HG02623 (cell line): Measurements from ENCODE around the gene LILRA5.
"Not testable (repeated sequence)": the region's sequence is repeated elsewhere in the genome, so short reads cannot be mapped to it uniquely, and the experiment has no call there.

Source experiments
- ATAC-seq: cut with Tn5 transposase; IDR thresholded peaks from one replicate; pipeline ENCODE4 v1.9.1; 2021; ENCODE audit warnings: moderate library complexity; ENCODE audit not compliant: unreplicated experiment

Gene LILRA5

DNA sequence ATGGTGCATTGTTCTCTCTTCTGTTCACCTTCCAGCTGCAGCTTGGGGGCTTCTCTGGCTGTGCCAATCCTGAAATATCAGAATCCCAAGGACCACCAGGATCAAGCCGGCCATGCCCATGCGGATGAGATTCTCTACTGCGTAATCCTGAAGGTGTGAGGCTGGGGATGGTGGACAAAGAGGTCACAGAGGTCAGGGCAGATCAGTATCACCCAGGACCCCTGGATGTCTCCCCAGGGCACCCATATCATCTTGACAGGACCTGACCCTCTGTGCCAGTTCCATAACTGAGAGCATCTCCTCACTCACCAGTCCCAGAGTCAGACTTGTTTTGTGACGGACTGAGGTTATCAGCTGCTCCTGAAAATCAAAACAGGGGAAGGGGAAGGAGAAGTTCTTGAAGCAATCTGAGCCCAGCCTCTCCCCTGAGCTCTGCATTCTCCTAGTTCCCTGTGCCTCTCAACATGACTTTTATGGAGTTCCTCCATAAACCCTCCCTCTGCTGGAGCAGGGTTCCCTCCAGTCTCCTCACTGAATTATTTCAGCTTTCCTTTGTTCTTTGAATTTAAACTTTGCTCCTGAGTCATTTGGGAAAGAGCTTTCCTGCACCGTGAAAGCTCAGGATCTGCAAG lies 5.5 kb downstream of the LILRA5 start:
- ATAC-seq = no peak

DNA sequence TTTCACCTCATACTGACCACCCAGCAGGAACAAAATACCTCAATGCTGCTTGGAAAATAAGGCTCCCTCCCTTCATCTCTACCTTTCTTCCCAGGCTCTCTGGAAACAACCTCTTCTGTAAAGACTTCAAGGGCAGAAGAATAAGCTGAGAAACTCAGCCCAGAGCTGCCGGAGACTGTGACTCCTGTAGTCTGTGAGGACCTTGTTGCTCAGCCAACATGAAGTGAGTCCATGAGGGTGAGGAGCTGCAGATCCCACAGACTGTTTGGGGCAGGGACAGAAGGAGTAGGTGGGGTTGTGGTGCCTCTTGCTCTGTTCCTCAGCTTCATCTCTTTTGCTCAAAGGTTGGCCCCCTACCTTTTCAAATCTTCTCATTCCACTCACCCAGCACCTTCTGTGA lies 7.8 kb downstream of the LILRA5 start:
- no peak for ATAC-seq

DNA sequence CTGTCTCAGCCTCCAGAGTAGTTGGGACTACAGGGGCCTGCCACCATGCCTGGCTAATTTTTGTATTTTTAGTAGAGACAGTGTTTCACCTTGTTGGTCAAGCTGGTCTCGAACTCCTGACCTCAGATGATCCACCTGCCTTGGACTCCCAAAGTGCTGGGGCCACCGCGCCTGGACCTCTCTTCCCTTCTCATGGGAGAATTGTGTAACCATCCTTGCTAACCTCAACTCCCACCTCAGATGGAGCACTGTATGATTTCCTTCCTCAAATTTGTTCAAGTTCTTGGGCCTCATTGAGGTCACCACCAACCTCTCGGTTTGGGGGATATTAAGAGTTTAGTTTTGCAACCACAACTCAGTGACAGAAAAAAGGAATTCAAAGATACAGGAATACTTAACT lies 10.7 kb downstream of the LILRA5 start:
- no peak for ATAC-seq

- no peak for ATAC-seq
Observed at GRCh38 chr19:54299515-54299914, 13.5 kb downstream of the LILRA5 start.

DNA sequence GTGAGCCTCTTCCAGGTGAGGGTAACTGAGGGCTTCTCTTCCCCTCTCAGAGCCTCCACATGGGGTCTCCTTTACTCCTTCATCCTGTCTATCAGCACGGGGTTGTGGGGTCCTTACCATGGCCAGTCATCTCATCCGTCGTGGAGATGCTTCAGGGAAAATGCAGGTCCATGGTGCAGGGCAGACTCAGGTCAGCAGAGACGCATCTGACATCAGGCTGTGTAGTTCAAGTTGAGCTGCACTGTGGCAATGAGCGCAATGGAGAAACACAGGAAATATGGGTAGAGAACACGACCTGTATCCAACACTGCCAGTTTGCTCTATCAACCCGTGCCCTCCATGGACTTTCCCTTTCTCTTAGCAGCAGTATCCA lies 13.9 kb downstream of the LILRA5 start:
- ATAC-seq = no peak

DNA sequence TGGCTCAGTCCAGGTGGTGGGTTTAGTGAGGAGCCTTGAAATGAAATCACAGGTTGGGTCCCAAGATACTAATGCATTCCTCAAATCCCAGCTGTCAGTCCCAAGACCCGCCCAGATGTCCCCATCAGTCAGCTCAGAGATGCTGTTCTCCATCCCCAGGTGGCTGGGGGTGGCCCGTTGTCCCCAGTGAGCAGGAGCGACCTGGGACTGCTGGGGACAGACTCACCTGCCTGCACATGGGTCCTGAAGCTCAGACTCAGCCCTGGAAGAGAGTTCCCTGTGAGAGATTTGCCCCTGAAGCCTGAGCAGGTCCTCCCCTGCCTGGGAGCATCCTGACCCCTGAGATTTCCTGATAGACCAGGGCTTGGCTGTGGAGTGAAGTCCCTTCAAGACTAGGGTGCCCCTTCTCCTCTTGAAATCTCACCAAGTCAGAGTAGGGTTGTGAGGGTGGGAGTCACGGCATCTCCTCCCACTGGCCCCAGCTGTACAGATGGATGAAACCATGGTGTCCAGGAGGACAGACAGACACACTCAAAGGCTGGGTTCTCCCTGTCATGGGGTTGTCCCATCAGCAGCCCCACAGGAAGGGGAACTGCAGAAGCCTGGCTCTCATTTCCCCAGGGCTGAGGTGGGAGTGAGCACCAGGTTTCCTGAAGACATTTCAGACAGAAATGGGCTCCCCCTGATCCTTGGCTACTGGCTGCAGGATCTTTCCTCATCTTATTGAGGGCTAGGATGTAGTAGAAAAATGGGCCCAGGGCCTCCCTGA lies 14.4 kb downstream of the LILRA5 start:
- ATAC-seq = no peak

GRCh38 chr19:54297759-54298305 lies 15.1 kb downstream of the LILRA5 start:
- ATAC-seq = no peak

GRCh38 chr19:54294539-54294938 lies 18.4 kb downstream of the LILRA5 start:
- no peak for ATAC-seq

- ATAC-seq = not testable (repeated sequence)
Observed at GRCh38 chr19:54289160-54289559, 23.8 kb downstream of the LILRA5 start.

- ATAC-seq = no peak
Observed at GRCh38 chr19:54287456-54287855, 25.5 kb downstream of the LILRA5 start.

DNA sequence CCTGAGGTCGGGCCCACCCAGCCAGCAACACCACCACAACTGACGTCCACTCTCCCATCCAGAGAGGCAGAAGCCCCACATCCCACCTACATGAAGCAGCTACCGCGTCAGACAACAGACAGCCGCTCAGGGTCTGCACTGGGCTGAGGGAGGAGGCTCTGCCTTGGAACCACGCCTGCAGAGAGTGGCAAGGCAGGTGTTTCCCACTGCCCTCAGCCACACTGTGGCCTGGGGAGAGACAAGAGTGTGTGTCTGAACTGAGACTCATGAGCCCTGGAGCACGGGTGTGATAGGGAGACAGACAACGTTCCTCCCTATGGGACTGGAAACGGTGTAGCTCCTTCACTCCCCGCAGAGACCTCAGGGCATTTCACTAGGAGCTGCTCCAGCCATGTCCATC lies 26.7 kb downstream of the LILRA5 start:
- not testable (repeated sequence) for ATAC-seq

DNA sequence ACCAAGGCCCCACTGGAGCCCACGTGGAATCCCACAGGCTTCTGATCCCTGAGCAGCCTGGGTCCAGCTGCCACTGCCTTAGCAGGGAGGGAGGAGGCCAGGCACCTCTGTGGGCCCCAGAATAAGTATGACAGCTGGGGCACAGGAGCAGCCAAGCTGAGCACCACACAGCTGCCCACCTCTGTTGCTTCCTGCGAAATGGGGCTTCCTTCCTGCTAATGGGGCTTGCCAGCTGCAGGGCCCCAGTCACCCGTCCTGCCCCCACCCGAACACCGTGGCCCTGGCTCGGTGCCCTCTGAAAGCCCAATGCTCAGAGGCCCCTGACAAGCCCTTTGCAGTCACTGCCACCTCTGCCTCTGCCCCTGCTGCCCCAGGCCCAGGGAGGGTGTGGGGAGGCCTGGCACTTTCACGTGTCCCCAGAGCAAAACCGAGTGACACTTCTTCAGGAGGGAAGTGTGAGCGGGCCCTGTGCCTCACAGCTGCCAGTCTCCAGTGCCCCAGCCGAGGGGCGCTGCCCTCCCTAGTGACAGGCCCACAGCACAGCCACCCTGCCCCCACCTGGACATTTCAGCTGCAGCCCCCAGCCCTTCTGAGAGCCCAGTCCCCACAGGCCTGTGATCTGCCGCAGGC lies 27.4 kb downstream of the LILRA5 start:
- not testable (repeated sequence) for ATAC-seq

- ATAC-seq = no peak
Observed at GRCh38 chr19:54282686-54283470, 30.1 kb downstream of the LILRA5 start.

GRCh38 chr19:54281729-54282075 lies 31.3 kb downstream of the LILRA5 start:
- not testable (repeated sequence) for ATAC-seq

GRCh38 chr19:54281007-54281728 lies 31.8 kb downstream of the LILRA5 start, which contains the start of gene LILRB2:
TSS of gene LILRB2 (minus strand) at chr19:54281110. CDS start at chr19:54280496, 614 bp downstream.
- no peak for ATAC-seq

GRCh38 chr19:54280441-54280840 lies 32.5 kb downstream of the LILRA5 start:
- not testable (repeated sequence) for ATAC-seq

DNA sequence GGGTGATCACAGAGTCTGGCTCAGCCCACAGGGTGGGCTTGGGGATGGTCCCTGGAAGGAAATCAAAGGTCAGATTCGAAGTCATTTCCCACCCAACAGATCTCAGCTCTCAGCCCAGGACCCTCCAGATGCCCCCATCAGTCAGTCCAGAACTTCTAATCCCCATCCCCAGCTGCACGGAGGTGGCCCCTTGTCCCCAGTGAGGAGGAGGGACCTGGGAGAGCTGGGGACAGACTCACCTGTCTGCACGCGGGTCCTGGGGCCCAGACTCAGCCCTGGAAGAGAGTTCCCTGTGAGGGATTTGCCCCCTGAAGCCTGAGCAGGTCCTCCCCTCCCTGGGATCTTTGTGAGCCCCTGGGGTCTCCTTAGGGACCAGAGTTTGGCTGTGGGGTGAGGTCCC lies 32.9 kb downstream of the LILRA5 start:
- ATAC-seq = not testable (repeated sequence)

- no peak for ATAC-seq
Observed at GRCh38 chr19:54279406-54279962, 33.5 kb downstream of the LILRA5 start.

DNA sequence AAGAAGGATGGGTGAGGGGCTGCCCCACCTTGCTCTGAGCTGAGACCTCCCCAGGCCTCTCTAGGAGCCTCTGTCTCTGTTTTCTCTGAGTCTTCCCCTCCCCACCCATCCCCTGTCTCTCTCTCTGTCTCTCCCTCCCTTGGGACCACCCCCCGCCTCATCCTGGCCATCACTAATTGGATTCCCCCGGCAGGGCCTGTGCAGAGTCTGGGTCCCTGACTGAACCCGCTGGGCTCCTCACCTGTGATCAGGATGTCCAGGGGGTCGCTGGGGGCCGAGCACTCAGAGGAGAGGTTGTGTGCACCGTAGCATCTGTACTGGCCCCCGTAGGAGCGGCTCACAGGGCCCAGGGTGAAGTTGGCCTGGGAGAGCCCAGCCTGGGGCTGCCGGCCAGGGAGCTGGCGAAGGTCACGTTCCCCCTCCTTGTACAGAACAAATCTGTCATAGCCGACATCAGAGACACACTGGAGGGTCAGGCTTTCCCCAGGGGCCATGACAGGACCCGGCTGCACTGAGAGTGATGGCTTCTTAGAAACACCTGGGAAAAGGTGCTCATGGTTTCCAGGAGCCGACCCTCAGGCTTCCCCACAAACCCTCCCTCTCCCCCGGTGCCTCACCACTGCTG lies 34.3 kb downstream of the LILRA5 start:
- not testable (repeated sequence) for ATAC-seq

DNA sequence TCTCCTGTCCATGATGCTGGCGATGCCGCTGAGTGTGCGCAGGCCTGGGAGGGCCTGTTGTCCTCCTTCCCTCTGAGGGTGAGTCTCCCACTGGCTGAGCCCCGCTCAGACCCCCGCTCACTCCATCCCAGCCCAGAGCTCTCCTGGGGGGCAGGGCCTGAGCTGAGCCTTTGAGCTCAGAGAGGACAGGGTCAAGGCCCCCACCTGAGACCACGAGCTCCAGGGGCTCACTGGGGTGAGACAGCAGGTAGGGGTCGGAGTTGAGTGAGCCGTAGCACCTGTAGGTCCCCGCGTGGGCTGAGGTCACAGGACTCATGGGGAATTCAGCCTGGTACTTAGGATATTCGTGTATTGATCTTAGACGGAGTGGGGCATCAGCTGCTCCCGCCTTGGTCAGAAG lies 34.9 kb downstream of the LILRA5 start:
- ATAC-seq = not testable (repeated sequence)
